ENCODE results near the gene TOR1A.

Gene TOR1A

GRCh38 chr9:129838707-129839259, 14.8 kb upstream of the TOR1A start:
- no peak for TF ChIP-seq CTCF (IDR thresholded peaks at IDR 0.05; ENCODE audit: extremely low read depth, missing control alignments)
- DNase-seq (ENCODE audit: low spot score), result no peak

GRCh38 chr9:129836311-129837007, 12.5 kb upstream of the TOR1A start:
- peak; percentile 36 for DNase-seq (ENCODE audit: low spot score)
- no peak for TF ChIP-seq CTCF (IDR thresholded peaks at IDR 0.05; ENCODE audit: extremely low read depth, missing control alignments)

- no peak for DNase-seq (ENCODE audit: low spot score)
- TF ChIP-seq CTCF (IDR thresholded peaks at IDR 0.05; ENCODE audit: extremely low read depth, missing control alignments), result no peak
These were observed 11.9 kb upstream of the TOR1A start for GRCh38 chr9:129835860-129836223.

GRCh38 chr9:129835128-129835859, 11.4 kb upstream of the TOR1A start, which contains the start of the genes C9orf78 and USP20:
C9orf78 (minus strand) TSS chr9:129835275; CDS start chr9:129835221, 54 bp downstream.
USP20 (plus strand) TSS chr9:129835458; CDS start chr9:129852556, 17,098 bp downstream.
- DNase-seq (ENCODE audit: low spot score), result peak; percentile 100
- TF ChIP-seq CTCF (IDR thresholded peaks at IDR 0.05; ENCODE audit: extremely low read depth, missing control alignments), result no peak

- no peak for DNase-seq (ENCODE audit: low spot score)
- TF ChIP-seq CTCF (IDR thresholded peaks at IDR 0.05; ENCODE audit: extremely low read depth, missing control alignments), result no peak
These were observed 10.7 kb upstream of the TOR1A start for GRCh38 chr9:129834489-129835127.

- TF ChIP-seq CTCF (IDR thresholded peaks at IDR 0.05; ENCODE audit: extremely low read depth, missing control alignments), result no peak
- DNase-seq (ENCODE audit: low spot score), result no peak
These were observed 9.0 kb upstream of the TOR1A start for GRCh38 chr9:129832982-129833381.

All from GM20000 (cell line).